GM23338 (cell line): ENCODE measurements around the gene SDC3.

ENCODE experiments used
- CREB1 ChIP-seq: fragments of 250-450 bp; sonication (Bioruptor Pico); IDR thresholded peaks from 2 replicates; pipeline ENCODE4 v1.5.0; 2020; ENCODE audit warnings: low read depth, mild to moderate bottlenecking, moderate library complexity
- EZH2 ChIP-seq: fragments of 200-600 bp; sonication (generic); IDR thresholded peaks from one replicate; pipeline ENCODE4 v1.8.0; 2017; ENCODE audit warnings: antibody characterized with exemption, mild to moderate bottlenecking, low read depth; ENCODE audit not compliant: unreplicated experiment
- EZH2phosphoT487 ChIP-seq: fragments of 200-600 bp; sonication (generic); IDR thresholded peaks from one replicate; pipeline ENCODE4 v1.8.1; 2018; ENCODE audit warnings: antibody characterized with exemption; ENCODE audit not compliant: unreplicated experiment
- JUNB ChIP-seq: IDR thresholded peaks from one replicate; pipeline ENCODE4 v1.6.1; 2016; ENCODE audit warnings: antibody characterized with exemption; ENCODE audit not compliant: unreplicated experiment
- NANOG ChIP-seq: IDR thresholded peaks from 2 replicates; pipeline ENCODE4 v1.6.1; 2016; ENCODE audit warnings: antibody characterized with exemption, borderline replicate concordance
- POLR2AphosphoS5 ChIP-seq: IDR thresholded peaks from 2 replicates; pipeline ENCODE4 v1.6.1; 2016; ENCODE audit warnings: antibody characterized with exemption, low read depth
- STAT1 ChIP-seq: IDR thresholded peaks from one replicate; pipeline ENCODE4 v1.6.1; 2016; ENCODE audit warnings: antibody characterized with exemption; ENCODE audit not compliant: unreplicated experiment
- ZNF114 ChIP-seq: fragments of 250-450 bp; sonication (Bioruptor Pico); IDR thresholded peaks from 2 replicates; pipeline ENCODE4 v1.5.0; 2020; ENCODE audit warnings: mild to moderate bottlenecking, moderate library complexity
- ZNF331 ChIP-seq: fragments of 250-450 bp; sonication (Bioruptor Pico); IDR thresholded peaks from 2 replicates; pipeline ENCODE4 v1.5.0; 2020; ENCODE audit warnings: low read depth, mild to moderate bottlenecking, moderate library complexity
- TF ChIP-seq, protein P1 (sequence below), 2 experiments: fragments of 200-600 bp in 1 of 2; sonication (generic) in 1 of 2; conservative IDR thresholded peaks; 2 replicates each; pipeline versions ENCODE4 v1.5.1 to v1.6.1; 2016 to 2017; ENCODE audit warnings: antibody characterized with exemption in 2 of 2, low read depth in 2 of 2, mild to moderate bottlenecking in 2 of 2, moderate library complexity in 1 of 2
- TF ChIP-seq, protein P2 (sequence below): IDR thresholded peaks from one replicate; pipeline ENCODE4 v1.6.1; 2018; ENCODE audit warnings: antibody characterized with exemption; ENCODE audit not compliant: unreplicated experiment
- TF ChIP-seq, protein P3 (sequence below): IDR thresholded peaks from 2 replicates; pipeline ENCODE4 v1.6.1; 2016; ENCODE audit warnings: antibody characterized with exemption
- TF ChIP-seq, protein P4 (sequence below): fragments of 250-450 bp; sonication (Bioruptor Pico); IDR thresholded peaks from 2 replicates; pipeline ENCODE4 v1.5.0; 2020; ENCODE audit warnings: mild to moderate bottlenecking, moderate library complexity

DNA sequence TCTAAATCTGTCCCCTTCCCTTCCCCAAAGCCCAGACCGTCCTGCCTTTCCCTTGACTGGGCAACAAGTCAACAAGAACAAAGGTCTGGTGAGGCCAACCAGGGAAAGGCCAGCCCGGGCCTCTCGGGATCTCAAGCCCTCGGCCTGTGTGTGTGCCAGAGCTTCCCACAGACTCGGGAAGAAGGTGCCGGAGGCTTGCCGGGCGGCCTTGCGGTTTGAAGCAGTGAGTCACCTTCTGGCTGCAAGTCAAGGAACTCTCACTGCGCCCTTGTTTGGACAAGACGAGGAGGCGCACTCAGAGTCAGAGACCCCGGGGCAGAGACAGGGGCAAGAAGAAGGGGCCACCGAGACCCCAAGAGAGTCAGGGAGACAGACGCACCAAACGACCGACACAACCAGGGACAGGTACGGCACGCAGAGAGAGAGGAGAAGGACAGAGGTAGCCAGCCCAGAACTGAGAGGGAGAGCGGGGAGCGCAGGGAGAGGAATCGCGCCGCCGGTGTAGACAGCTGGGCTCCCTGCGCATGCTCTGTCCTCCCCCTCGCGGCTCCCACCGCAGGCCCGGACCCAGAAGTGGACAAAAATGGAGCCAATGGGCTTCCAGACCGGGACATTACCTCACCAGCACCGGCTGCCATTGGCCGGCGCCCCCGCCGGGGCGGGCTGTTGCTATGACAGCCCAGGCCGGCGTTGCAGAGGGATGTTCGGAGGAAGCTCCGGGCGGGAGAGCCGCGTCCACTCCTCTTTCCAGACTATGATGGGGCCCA lies 84.4 kb downstream of the SDC3 start:
- TF ChIP-seq ZNF114 (CRISPR knock-in tag): no peak
- TF ChIP-seq, protein P1, sequence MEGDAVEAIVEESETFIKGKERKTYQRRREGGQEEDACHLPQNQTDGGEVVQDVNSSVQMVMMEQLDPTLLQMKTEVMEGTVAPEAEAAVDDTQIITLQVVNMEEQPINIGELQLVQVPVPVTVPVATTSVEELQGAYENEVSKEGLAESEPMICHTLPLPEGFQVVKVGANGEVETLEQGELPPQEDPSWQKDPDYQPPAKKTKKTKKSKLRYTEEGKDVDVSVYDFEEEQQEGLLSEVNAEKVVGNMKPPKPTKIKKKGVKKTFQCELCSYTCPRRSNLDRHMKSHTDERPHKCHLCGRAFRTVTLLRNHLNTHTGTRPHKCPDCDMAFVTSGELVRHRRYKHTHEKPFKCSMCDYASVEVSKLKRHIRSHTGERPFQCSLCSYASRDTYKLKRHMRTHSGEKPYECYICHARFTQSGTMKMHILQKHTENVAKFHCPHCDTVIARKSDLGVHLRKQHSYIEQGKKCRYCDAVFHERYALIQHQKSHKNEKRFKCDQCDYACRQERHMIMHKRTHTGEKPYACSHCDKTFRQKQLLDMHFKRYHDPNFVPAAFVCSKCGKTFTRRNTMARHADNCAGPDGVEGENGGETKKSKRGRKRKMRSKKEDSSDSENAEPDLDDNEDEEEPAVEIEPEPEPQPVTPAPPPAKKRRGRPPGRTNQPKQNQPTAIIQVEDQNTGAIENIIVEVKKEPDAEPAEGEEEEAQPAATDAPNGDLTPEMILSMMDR (conservative IDR thresholded peaks at IDR 0.05; ENCODE audit: low read depth in 2 of 2): no peak
- TF ChIP-seq POLR2AphosphoS5: peak; percentile 61
- no peak for TF ChIP-seq CREB1
- no peak for TF ChIP-seq EZH2
- no peak for TF ChIP-seq EZH2phosphoT487
- TF ChIP-seq, protein P2, sequence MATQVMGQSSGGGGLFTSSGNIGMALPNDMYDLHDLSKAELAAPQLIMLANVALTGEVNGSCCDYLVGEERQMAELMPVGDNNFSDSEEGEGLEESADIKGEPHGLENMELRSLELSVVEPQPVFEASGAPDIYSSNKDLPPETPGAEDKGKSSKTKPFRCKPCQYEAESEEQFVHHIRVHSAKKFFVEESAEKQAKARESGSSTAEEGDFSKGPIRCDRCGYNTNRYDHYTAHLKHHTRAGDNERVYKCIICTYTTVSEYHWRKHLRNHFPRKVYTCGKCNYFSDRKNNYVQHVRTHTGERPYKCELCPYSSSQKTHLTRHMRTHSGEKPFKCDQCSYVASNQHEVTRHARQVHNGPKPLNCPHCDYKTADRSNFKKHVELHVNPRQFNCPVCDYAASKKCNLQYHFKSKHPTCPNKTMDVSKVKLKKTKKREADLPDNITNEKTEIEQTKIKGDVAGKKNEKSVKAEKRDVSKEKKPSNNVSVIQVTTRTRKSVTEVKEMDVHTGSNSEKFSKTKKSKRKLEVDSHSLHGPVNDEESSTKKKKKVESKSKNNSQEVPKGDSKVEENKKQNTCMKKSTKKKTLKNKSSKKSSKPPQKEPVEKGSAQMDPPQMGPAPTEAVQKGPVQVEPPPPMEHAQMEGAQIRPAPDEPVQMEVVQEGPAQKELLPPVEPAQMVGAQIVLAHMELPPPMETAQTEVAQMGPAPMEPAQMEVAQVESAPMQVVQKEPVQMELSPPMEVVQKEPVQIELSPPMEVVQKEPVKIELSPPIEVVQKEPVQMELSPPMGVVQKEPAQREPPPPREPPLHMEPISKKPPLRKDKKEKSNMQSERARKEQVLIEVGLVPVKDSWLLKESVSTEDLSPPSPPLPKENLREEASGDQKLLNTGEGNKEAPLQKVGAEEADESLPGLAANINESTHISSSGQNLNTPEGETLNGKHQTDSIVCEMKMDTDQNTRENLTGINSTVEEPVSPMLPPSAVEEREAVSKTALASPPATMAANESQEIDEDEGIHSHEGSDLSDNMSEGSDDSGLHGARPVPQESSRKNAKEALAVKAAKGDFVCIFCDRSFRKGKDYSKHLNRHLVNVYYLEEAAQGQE: no peak
- no peak for TF ChIP-seq JUNB
- TF ChIP-seq, protein P3, sequence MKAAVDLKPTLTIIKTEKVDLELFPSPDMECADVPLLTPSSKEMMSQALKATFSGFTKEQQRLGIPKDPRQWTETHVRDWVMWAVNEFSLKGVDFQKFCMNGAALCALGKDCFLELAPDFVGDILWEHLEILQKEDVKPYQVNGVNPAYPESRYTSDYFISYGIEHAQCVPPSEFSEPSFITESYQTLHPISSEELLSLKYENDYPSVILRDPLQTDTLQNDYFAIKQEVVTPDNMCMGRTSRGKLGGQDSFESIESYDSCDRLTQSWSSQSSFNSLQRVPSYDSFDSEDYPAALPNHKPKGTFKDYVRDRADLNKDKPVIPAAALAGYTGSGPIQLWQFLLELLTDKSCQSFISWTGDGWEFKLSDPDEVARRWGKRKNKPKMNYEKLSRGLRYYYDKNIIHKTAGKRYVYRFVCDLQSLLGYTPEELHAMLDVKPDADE: no peak
- no peak for TF ChIP-seq STAT1
- TF ChIP-seq ZNF331 (CRISPR knock-in tag): no peak
- TF ChIP-seq, protein P4, sequence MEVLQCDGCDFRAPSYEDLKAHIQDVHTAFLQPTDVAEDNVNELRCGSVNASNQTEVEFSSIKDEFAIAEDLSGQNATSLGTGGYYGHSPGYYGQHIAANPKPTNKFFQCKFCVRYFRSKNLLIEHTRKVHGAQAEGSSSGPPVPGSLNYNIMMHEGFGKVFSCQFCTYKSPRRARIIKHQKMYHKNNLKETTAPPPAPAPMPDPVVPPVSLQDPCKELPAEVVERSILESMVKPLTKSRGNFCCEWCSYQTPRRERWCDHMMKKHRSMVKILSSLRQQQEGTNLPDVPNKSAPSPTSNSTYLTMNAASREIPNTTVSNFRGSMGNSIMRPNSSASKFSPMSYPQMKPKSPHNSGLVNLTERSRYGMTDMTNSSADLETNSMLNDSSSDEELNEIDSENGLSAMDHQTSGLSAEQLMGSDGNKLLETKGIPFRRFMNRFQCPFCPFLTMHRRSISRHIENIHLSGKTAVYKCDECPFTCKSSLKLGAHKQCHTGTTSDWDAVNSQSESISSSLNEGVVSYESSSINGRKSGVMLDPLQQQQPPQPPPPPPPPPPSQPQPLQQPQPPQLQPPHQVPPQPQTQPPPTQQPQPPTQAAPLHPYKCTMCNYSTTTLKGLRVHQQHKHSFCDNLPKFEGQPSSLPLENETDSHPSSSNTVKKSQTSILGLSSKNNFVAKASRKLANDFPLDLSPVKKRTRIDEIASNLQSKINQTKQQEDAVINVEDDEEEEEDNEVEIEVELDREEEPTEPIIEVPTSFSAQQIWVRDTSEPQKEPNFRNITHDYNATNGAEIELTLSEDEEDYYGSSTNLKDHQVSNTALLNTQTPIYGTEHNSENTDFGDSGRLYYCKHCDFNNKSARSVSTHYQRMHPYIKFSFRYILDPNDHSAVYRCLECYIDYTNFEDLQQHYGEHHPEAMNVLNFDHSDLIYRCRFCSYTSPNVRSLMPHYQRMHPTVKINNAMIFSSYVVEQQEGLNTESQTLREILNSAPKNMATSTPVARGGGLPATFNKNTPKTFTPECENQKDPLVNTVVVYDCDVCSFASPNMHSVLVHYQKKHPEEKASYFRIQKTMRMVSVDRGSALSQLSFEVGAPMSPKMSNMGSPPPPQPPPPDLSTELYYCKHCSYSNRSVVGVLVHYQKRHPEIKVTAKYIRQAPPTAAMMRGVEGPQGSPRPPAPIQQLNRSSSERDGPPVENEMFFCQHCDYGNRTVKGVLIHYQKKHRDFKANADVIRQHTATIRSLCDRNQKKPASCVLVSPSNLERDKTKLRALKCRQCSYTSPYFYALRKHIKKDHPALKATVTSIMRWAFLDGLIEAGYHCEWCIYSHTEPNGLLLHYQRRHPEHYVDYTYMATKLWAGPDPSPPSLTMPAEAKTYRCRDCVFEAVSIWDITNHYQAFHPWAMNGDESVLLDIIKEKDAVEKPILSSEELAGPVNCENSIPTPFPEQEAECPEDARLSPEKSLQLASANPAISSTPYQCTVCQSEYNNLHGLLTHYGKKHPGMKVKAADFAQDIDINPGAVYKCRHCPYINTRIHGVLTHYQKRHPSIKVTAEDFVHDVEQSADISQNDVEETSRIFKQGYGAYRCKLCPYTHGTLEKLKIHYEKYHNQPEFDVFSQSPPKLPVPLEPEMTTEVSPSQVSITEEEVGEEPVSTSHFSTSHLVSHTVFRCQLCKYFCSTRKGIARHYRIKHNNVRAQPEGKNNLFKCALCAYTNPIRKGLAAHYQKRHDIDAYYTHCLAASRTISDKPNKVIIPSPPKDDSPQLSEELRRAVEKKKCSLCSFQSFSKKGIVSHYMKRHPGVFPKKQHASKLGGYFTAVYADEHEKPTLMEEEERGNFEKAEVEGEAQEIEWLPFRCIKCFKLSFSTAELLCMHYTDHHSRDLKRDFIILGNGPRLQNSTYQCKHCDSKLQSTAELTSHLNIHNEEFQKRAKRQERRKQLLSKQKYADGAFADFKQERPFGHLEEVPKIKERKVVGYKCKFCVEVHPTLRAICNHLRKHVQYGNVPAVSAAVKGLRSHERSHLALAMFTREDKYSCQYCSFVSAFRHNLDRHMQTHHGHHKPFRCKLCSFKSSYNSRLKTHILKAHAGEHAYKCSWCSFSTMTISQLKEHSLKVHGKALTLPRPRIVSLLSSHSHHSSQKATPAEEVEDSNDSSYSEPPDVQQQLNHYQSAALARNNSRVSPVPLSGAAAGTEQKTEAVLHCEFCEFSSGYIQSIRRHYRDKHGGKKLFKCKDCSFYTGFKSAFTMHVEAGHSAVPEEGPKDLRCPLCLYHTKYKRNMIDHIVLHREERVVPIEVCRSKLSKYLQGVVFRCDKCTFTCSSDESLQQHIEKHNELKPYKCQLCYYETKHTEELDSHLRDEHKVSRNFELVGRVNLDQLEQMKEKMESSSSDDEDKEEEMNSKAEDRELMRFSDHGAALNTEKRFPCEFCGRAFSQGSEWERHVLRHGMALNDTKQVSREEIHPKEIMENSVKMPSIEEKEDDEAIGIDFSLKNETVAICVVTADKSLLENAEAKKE (CRISPR knock-in tag): no peak
- no peak for TF ChIP-seq NANOG
